GM19467 (cell line): ENCODE data around the gene HSPH1.
"Not testable (repeated sequence)": the region's sequence is repeated elsewhere in the genome, so short reads cannot be mapped to it uniquely, and the experiment has no call there.

Source experiments
- ATAC-seq: cut with Tn5 transposase; IDR thresholded peaks from one replicate; pipeline ENCODE4 v1.9.1; 2021; ENCODE audit warnings: mild to moderate bottlenecking, moderate library complexity; ENCODE audit not compliant: unreplicated experiment

The HSPH1 gene

GRCh38 chr13:31177813-31178495, 16.2 kb upstream of the HSPH1 start:
- not testable (repeated sequence) for ATAC-seq

GRCh38 chr13:31175847-31176532, 14.3 kb upstream of the HSPH1 start:
- no peak for ATAC-seq

GRCh38 chr13:31174018-31174417, 12.3 kb upstream of the HSPH1 start:
- no peak for ATAC-seq

GRCh38 chr13:31172535-31172934, 10.8 kb upstream of the HSPH1 start:
- ATAC-seq: no peak

GRCh38 chr13:31172001-31172400, 10.3 kb upstream of the HSPH1 start:
- ATAC-seq: no peak

GRCh38 chr13:31168736-31169135, 7.0 kb upstream of the HSPH1 start:
- ATAC-seq: no peak

GRCh38 chr13:31168166-31168565, 6.5 kb upstream of the HSPH1 start:
- ATAC-seq: no peak

GRCh38 chr13:31167490-31167889, 5.8 kb upstream of the HSPH1 start:
- ATAC-seq: no peak

- ATAC-seq: no peak
Measured at GRCh38 chr13:31166591-31166990, 4.9 kb upstream of the HSPH1 start.

GRCh38 chr13:31162151-31163008, 676 bp upstream of the HSPH1 start:
- peak; percentile 86 for ATAC-seq

GRCh38 chr13:31160857-31161556, 697 bp downstream of the HSPH1 start:
- ATAC-seq: peak; percentile 17

GRCh38 chr13:31159306-31159705, 2.4 kb downstream of the HSPH1 start:
- ATAC-seq: no peak

GRCh38 chr13:31154939-31155338, 6.8 kb downstream of the HSPH1 start:
- ATAC-seq: no peak

GRCh38 chr13:31151837-31152236, 9.9 kb downstream of the HSPH1 start:
- no peak for ATAC-seq

GRCh38 chr13:31150315-31150985, 11.3 kb downstream of the HSPH1 start:
- no peak for ATAC-seq

- no peak for ATAC-seq
Measured at GRCh38 chr13:31149604-31150003, 12.1 kb downstream of the HSPH1 start.

- no peak for ATAC-seq
Measured at GRCh38 chr13:31145417-31145816, 16.3 kb downstream of the HSPH1 start.

- ATAC-seq: no peak
Measured at GRCh38 chr13:31138515-31138914, 23.2 kb downstream of the HSPH1 start.

GRCh38 chr13:31136724-31137123, 25.0 kb downstream of the HSPH1 start:
- no peak for ATAC-seq

GRCh38 chr13:31134039-31134711, 27.5 kb downstream of the HSPH1 start:
- no peak for ATAC-seq
